BE2C (cell line): Measurements from ENCODE around the gene NAGS.

ENCODE experiments used
- DNase-seq: peaks from one replicate; pipeline ENCODE4 v3.0.0-alpha.2; 2020
- H3K27me3 ChIP-seq: fragments of 250-450 bp; sonication (Bioruptor Pico); 2 replicates; pipeline ENCODE4 v1.5.1; 2020; ENCODE audit warnings: mild to moderate bottlenecking
- H3K36me3 ChIP-seq: fragments of 250-450 bp; sonication (Bioruptor Pico); 2 replicates; pipeline ENCODE4 v1.5.1; 2020; ENCODE audit warnings: mild to moderate bottlenecking
- H3K4me1 ChIP-seq: fragments of 250-450 bp; sonication (Bioruptor Pico); 2 replicates; pipeline ENCODE4 v1.5.1; 2020
- H3K4me3 ChIP-seq: 2 replicates; pipeline ENCODE4 v1.5.1; 2011; ENCODE audit warnings: low read depth, low read length
- H3K9me3 ChIP-seq: fragments of 250-450 bp; sonication (Bioruptor Pico); 2 replicates; pipeline ENCODE4 v1.5.1; 2020
- TF ChIP-seq, protein P1 (sequence below): IDR thresholded peaks from 2 replicates; pipeline ENCODE4 v1.5.1; 2012; ENCODE audit warnings: mild to moderate bottlenecking, low read depth, low read length

Gene NAGS

GRCh38 chr17:44053125-44053872, 48.9 kb downstream of the NAGS start:
- no peak for DNase-seq
- H3K4me3 ChIP-seq: no peak overlapping the region
- H3K4me1 ChIP-seq: no peaks in the 10 kb centered on the region
- H3K36me3 ChIP-seq: peaks cover 75% of the 10 kb centered on the region
- no peaks in the 10 kb centered on the region for H3K27me3 ChIP-seq
- no peaks in the 10 kb centered on the region for H3K9me3 ChIP-seq
- TF ChIP-seq, protein P1, sequence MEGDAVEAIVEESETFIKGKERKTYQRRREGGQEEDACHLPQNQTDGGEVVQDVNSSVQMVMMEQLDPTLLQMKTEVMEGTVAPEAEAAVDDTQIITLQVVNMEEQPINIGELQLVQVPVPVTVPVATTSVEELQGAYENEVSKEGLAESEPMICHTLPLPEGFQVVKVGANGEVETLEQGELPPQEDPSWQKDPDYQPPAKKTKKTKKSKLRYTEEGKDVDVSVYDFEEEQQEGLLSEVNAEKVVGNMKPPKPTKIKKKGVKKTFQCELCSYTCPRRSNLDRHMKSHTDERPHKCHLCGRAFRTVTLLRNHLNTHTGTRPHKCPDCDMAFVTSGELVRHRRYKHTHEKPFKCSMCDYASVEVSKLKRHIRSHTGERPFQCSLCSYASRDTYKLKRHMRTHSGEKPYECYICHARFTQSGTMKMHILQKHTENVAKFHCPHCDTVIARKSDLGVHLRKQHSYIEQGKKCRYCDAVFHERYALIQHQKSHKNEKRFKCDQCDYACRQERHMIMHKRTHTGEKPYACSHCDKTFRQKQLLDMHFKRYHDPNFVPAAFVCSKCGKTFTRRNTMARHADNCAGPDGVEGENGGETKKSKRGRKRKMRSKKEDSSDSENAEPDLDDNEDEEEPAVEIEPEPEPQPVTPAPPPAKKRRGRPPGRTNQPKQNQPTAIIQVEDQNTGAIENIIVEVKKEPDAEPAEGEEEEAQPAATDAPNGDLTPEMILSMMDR: no peak
